ENCODE measurements around the gene ADM2. TPM values are rescaled to one million over a fixed set of nuclear protein-coding genes. Genes with fewer than 3 reads are reported as not detected.

The ADM2 gene
- 5.9 and 14.1 TPM in 2 replicates for total RNA-seq

GRCh38 chr22:50481440-50482106 lies at the start of gene ADM2:
ADM2 (plus strand) TSS chr22:50481543; CDS start chr22:50481848, 305 bp downstream.

GRCh38 chr22:50474710-50475651 lies 6.4 kb upstream of the ADM2 start, which contains the start of gene SBF1:
SBF1 (minus strand) TSS chr22:50475035; CDS start chr22:50474840, 195 bp downstream.

GRCh38 chr22:50486561-50487289 lies 5.4 kb downstream of the ADM2 start, which contains the start of gene MIOX:
MIOX (plus strand) TSS chr22:50486859; CDS start chr22:50486898, 39 bp downstream.

GRCh38 chr22:50507421-50507990 lies 26.2 kb downstream of the ADM2 start, which contains the start of gene LMF2:
LMF2 (minus strand) TSS chr22:50507702; CDS start chr22:50507675, 27 bp downstream.

GRCh38 chr22:50507991-50508884 lies 26.9 kb downstream of the ADM2 start, which contains the start of gene NCAPH2:
NCAPH2 (plus strand) TSS chr22:50508224; CDS start chr22:50508338, 114 bp downstream.

GRCh38 chr22:50525104-50525857 lies 43.9 kb downstream of the ADM2 start, which contains the start of gene SCO2:
SCO2 (minus strand) TSS chr22:50525598; CDS start chr22:50524411, 1,187 bp downstream.

GRCh38 chr22:50529897-50530579 lies 48.7 kb downstream of the ADM2 start, which contains the start of gene TYMP:
TYMP (minus strand) TSS chr22:50530012; CDS start chr22:50529709, 303 bp downstream.

Other genes starting within 250 kb of the ADM2 start
- 24.9 and 31.4 TPM in 2 replicates for gene TUBGCP6, start 236.5 kb upstream of the ADM2 start, total RNA-seq
- gene HDAC10, start 230.3 kb upstream of the ADM2 start, total RNA-seq: 18.4 and 40.1 TPM in 2 replicates
- gene MAPK12, start 219.9 kb upstream of the ADM2 start, total RNA-seq: 40.6 and 41.6 TPM in 2 replicates
- 14.3 and 19.8 TPM in 2 replicates for gene MAPK11, start 211.2 kb upstream of the ADM2 start, total RNA-seq
- 241 and 564 TPM in 2 replicates for gene PLXNB2, start 173.9 kb upstream of the ADM2 start, total RNA-seq
- 1.5 and 9.8 TPM in 2 replicates for gene DENND6B, start 154.5 kb upstream of the ADM2 start, total RNA-seq
- 37.6 and 52.5 TPM in 2 replicates for gene PPP6R2, start 138.2 kb upstream of the ADM2 start, total RNA-seq
- 74.1 and 83.3 TPM in 2 replicates for gene SBF1, start 6.5 kb upstream of the ADM2 start, total RNA-seq
- 0.33 and 1.5 TPM in 2 replicates for gene MIOX, start 5.3 kb downstream of the ADM2 start, total RNA-seq
- gene LMF2, start 26.2 kb downstream of the ADM2 start, total RNA-seq: 102 and 128 TPM in 2 replicates
- 27.3 and 81.8 TPM in 2 replicates for gene NCAPH2, start 26.7 kb downstream of the ADM2 start, total RNA-seq
- 0.33 and 2.7 TPM in 2 replicates for gene SCO2, start 44.1 kb downstream of the ADM2 start, total RNA-seq
- gene TYMP, start 48.5 kb downstream of the ADM2 start, total RNA-seq: 11.9 and 37.3 TPM in 2 replicates
- 0.16 and 1.3 TPM in 2 replicates for gene KLHDC7B, start 64.4 kb downstream of the ADM2 start, total RNA-seq
- gene SYCE3, start 81.4 kb downstream of the ADM2 start, total RNA-seq: not detected in 2 replicates
- 1.9 TPM in 1 of 2 replicates, not detected in the other for gene CPT1B, start 96.9 kb downstream of the ADM2 start, total RNA-seq
- 36.7 and 69.5 TPM in 2 replicates for gene CHKB, start 101.3 kb downstream of the ADM2 start, total RNA-seq
- gene MAPK8IP2, start 119.2 kb downstream of the ADM2 start, total RNA-seq: 0.33 and 1.0 TPM in 2 replicates
- 20.9 and 59.3 TPM in 2 replicates for gene ARSA, start 146.6 kb downstream of the ADM2 start, total RNA-seq
- 2.3 and 4.9 TPM in 2 replicates for gene SHANK3, start 191.3 kb downstream of the ADM2 start, total RNA-seq